NCI-H226 (cell line): ENCODE measurements around the gene GPC6.

Source experiments
- DNase-seq: peaks from one replicate; pipeline ENCODE4 v3.0.0-alpha.2; 2015

GPC6 gene

DNA sequence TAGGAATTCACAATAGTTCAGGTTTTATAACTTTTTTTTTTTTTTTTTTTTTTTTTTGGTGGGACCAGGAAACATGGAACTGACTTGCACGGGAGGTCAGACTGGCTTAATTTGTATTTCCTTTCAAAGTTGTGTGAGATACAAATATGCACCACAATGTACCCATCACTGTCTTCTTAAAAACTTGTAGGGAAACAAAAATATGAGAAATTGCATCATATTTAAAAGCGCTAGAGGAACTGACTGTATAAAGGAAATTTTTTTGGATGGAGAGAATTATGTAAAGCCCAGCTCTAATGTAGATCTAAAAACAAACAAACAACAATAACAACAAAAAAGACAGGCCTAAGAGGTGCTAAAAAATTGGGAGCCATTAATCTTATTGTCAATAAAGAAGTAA lies 1006.3 kb downstream of the GPC6 start:
- no peak for DNase-seq

- peak; percentile 79 for DNase-seq
These were observed 1006.8 kb downstream of the GPC6 start for GRCh38 chr13:94233401-94233800.

GRCh38 chr13:94233837-94234236 lies 1007.2 kb downstream of the GPC6 start:
- DNase-seq, result no peak

DNA sequence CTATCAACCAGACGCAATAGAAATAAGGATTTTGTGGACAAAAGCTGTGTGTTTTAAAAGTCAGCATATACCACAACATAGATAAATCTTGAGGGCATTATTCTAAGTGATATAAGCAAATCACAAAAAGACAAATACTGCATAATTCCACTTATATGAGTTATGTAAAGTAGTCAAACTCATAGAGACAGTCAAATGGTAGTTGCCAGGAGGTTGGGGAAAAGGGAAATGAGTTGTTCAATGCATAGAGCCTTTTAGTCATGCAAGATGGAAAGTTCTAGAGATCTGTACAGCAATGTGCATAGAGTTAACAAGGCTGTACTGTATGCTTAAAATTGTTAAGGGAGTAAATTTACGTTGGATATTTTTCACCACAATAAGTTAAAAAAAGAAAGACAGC lies 1008.1 kb downstream of the GPC6 start:
- DNase-seq, result no peak

GRCh38 chr13:94236132-94236531 lies 1009.5 kb downstream of the GPC6 start:
- no peak for DNase-seq

DNA sequence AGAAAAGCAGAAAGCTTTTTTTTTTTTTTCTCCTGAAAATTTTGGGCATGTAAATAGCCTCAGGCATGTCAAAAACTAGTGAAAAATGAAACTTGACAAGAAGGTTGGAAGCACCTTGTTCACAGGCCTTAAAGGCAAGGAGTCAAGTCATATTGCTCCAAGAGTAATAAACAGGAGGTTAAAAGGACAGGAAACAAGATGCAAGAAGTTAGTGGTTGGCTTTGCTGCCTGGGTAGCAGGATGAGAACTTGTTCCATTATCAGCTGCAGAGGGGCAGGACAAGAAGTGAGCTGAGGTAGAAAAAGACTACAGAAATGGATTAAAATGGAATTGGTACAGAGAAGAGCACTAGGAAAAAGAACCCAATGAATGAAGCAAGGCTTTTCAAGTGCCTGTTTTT lies 1010.3 kb downstream of the GPC6 start:
- no peak for DNase-seq

- no peak for DNase-seq
These were observed 1012.5 kb downstream of the GPC6 start for GRCh38 chr13:94239135-94239534.

DNA sequence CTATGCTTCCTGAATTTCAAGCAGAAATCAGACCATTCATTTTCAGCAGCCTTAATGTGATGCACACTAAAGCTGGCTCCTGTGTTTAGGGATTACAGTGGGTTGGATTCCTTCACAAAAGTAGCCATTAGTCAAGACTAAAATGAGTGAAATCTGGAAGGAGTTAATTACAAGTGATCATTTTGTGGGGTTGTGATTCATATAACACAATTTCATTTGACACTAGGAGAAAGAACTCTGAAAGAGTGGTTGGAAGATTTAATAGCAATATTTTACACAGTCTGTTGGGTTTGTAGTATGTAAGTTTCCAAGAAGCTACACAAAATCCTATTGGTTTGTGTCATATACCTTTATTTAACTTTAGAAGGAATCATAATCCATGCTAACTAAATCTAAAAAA lies 1015.9 kb downstream of the GPC6 start:
- DNase-seq, result no peak

GRCh38 chr13:94243551-94243950 lies 1016.9 kb downstream of the GPC6 start:
- no peak for DNase-seq

DNA sequence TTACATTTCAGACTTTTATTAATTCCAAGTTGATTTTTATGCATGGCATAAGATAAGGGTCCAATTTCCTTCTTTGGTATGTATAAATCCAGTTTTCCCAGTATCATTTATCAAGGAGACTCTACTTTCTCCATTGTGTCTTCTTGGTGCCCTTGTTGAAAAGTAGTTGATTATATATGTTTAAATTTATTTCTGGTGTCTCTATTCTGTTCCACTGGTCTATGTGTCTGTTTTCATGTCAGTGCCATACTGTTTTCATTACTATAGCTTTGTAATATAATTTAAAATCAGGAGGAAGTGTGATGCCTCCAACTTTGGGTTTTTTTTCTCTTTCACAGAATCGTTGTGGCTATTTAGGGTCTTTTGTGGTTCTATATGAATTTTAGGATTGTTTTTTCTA lies 1019.9 kb downstream of the GPC6 start:
- no peak for DNase-seq

- no peak for DNase-seq
These were observed 1021.3 kb downstream of the GPC6 start for GRCh38 chr13:94247890-94248289.

DNA sequence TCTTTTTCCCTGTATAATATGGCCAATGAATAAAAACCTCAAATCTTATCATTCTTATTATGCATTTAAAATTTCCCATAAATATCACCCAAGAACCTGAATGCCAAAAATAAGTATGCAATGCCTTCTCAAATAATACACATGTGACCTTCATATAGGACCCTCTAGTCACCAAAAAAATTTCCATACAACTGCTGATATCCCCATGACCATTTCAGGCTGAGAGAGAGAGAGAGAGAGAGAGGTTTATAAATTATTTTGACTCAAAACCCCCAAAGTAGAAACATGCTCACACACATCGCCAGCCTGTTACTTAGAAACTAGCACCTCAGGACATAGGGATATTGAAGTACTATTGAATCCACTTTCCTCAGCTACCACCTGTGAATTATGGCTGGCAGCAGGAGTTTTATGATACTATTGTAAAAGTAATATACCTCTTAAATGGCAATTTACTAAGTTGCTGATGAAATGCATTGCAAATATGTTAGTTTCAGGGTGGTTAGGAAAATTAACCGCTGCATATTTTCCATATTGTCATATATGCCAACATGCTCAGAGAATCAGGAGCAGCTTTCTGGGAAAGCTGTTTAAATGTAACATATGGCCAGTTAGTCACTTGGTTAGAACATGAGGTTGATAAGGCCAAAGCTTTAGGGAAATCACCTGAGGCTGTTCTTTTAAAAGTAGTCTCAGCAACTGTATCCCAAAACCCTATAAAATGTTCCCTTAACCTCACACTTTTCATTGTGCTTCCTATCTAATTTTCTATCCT lies 1022.0 kb downstream of the GPC6 start:
- no peak for DNase-seq

DNA sequence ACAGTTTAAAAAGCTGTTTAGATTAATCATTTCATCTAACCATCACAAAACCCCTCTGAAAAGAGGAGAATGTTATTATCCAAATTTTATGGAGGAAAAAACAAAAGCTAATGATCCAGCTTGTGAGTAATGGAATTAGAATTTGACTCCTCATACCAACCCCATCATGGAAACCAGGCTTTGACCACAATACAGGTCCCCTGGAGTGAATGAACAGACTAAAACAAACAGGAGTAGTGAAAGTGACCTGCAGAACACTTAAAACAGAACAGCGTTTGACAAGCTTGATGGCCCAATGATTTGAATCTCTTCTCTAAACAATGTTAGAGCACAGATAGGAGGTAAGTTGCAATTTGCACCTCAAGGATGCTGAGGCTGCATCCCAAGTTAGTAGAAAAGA lies 1022.9 kb downstream of the GPC6 start:
- peak; percentile 62 for DNase-seq

DNA sequence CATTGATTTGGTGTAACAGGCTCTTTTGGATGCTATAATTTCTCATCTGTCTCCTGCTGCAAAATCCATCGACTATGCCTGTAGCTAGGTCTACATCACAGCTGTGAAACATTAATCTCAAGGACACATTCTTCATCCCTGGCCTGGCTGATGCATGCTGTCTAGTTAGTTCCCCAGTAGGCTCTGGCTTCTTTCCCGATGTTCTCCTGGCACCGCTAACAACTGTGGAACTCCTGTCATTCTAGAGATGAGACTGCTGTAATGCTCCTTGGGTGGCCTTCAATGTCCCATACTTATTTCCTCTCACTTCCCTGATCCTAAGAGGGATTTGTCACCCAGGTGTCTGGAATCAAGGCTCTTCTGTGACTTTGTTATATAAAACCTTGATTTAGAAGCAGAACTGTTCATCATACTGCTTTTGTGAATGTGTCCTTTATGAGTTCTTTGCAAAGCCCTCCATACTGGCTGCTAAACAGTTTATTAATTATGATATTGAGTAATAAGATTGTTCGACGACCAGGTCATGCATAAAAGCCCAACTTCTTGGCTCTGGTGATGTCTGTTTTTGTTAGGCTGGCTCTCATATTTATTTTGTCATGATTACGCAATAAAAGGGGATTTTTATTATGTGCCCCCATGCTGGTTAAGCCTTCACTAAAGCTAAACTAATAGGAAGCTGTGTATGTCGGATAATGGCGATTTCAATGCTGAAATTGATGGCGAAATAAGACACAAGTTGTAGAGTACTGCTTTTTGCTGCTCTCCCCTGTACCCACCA lies 1025.4 kb downstream of the GPC6 start:
- no peak for DNase-seq

DNA sequence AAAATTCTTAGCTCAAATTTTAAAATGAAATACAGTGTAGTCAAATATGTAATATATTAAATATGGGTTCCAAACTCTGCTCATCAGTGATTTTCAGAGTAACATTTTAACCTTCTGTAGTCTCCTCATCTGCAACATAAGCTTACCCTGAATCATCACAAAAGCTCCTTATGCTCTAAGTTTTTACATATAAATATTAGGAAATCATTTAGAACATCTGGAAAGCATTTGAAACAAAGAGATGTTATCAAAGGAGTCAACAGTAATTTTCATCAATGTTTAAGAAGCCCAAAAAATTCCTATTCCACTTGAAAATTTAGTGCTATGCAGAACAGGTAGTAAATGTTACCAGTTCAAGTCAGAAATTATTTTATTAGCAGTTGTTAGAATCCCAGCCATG lies 1028.1 kb downstream of the GPC6 start:
- no peak for DNase-seq

GRCh38 chr13:94256721-94257120 lies 1030.1 kb downstream of the GPC6 start:
- DNase-seq, result no peak

DNA sequence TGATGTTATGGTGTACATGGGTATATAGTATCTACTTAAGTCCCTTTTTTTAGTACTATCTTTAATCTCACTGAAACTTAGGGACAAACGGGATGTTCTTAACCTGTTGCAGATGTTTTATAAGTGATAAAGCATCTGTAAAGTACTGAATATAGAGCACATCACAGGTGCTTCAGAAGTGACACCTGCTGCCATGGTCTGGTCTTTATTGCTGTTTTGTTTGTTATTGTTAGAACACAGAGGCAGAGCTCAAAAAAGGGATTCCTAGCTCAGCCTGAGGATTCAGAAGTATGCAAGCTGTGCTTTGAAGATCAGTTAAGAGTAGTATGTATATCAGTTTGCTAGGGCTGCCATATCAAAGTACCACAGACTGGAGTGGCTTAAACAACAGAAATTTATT lies 1033.4 kb downstream of the GPC6 start:
- DNase-seq, result no peak

GRCh38 chr13:94261163-94261562 lies 1034.6 kb downstream of the GPC6 start:
- DNase-seq, result no peak

DNA sequence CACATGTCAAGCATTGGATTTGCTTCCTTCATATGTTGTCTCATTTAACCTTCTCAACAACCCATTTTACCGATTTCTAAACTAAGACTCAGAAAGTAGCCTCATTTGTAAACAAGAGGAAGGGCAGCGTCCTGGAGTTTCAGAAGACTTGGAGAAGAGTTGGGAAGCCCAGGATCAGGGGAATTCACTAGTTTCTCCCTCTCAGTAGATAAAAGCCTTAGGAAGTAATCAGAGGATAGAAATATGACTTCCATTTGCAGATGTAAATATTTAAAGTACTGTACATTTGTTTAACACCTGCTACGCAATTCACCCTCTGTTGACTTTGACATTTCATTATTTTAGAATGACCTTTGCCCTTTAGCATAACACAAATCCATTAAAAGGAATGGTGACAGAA lies 1036.4 kb downstream of the GPC6 start:
- DNase-seq, result no peak

GRCh38 chr13:94267581-94268366 lies 1041.2 kb downstream of the GPC6 start:
- no peak for DNase-seq

DNA sequence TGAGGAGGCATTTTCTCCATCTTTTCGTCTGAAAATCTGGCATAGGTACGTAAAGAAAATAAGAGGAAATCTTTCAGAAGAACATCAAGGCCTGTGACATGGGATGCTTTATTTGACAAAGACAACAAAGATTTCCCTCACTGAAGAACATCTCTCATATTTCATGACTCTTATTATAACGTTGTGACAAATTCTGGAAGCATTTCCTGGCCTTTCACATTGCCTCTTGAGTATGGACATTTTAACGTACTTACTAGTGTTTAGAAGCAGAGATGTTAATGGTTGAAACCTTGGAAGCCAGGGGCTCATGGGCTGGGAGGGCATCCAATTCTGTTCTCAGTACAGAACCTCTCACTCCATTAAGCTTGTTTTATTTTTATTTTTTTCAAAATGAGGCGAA lies 1042.1 kb downstream of the GPC6 start:
- DNase-seq, result no peak

DNA sequence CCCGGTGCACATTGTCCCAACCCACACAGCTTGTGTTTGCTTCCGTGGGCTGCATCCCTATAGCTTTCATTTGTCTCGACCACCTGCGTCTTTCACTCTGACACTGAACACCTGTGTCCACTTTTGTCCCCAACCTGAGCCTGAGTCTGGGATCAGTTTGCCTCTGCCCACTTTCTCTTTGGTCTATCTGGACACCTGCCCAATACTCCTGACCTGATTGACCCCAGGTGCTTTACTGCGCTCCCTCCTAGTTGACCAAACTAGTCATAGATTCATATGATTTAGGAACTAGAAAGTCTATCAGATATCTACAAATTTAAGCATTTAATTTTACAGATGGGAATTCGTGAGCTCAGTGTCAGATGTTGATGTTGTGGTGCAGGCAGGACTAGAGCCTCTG lies 1043.0 kb downstream of the GPC6 start:
- DNase-seq, result no peak

DNA sequence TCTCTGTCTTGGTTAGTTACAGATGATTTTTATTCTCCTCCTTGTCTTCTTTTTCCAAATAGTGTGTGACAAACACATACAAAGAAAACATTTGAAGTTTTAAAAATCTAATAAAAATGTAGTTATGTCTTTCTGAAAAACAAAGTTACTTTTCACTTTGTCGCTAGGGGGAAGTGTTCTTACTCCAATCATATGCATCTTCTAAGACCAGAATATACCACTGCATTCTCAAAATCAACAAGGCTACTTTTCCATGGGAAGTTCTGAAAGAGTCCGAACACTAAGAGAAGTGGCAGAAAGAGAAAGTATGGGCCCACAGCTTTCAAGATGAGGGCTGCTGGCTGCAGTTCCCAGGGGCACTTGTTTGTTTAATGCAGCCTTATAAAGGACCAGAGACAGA lies 1043.9 kb downstream of the GPC6 start:
- DNase-seq, result no peak

DNA sequence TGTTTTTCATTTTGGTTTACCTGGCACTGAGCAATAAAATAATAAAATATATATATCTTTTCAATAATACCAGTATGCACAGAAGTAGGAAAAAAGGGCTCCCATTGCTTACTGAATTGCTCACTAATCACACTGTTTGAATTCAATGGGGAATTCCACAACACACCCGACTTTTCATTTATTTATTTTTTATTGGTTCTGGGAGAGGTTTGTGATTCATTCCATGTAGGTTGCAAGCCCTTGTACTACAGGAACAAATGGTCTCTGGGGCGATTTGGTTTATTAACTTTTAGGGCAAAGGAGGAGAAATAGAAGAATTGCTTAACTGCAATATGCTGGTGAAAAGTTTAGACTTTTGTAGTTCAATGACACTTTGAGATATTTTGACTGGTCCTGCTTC lies 1045.4 kb downstream of the GPC6 start:
- DNase-seq, result no peak
